Measurements from ENCODE around the gene GALNT9.
A peak's percentile ranks its signal among the peaks of the same experiment; 100 is the strongest.

GALNT9 gene

GRCh38 chr12:132344181-132344580, 14.8 kb upstream of the GALNT9 start:
- DNase-seq, result no peak

- DNase-seq, result no peak
Observed at GRCh38 chr12:132343294-132344004, 14.1 kb upstream of the GALNT9 start.

GRCh38 chr12:132342251-132343227, 13.2 kb upstream of the GALNT9 start:
- no peak for DNase-seq

DNA sequence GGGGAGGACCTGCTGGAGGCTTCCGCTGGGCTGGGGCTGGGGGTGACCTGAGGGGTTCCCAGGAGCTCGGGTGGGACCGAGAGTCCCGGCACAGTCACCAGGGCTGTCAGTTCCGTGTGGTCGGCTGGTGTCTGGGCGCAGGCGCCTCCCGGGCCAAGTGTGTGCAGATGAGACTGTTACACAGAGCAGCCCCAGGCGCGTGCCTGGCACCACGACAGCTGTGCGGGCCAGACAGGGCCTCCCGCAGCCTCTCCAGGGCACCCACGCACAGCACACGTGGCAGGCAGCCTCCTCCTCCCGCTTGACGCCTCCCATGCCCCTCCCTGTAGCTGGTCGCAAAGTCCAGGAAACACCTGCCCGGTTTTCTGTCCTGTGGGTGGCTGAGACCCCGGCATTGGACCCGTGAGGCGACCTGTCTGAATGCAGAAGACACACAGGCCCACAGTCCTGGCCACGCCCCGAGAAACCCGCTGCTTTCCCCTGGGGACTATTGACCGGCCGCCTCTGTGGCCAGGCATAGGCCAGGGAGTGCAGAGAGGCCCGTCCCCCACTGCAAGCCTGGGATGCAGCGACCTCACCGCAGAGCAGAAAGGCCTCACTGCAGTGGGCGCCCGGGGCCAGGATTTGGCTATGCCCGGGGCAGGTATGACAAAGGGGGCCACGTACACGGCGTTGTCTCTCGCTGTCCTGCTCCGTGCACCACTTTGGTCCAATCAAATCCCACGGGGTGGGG, 12.1 kb upstream of the GALNT9 start:
- no peak for DNase-seq

DNA sequence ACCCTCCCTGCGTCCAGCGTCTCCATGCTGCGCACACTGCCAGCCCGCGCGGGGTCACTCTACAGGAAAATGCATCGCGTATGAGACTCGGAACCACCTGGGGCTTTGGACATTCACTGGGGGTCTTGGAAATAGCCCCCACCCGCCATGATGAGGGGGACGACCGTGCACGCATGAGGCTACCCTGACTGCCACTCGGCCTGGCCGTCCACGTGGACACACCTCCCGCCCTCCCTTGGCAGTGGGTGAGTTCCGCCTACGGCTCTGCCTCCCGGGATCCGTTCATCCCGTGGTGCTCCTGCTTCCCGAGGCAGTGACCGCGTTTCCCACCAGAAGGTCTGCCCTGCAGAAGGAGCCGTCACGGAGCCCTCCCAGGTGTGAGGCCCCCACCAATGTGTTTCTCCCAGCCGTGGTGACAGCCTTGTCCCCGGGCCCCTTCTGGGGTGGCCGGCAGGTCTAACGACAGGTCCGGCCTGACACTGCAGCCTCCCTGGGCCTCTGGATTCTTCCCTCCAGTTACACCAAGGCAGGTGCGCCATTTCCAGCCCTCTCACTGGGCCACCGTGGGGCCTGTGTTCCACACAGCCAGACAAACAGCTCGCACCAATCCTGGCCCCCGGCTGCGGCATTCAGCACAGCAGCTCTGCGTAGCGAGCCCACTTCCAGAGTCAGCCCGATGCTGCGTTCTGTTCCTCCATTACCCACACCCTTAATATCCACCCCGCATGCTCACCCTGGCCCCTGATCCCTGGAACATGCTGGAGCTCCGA, 11.1 kb upstream of the GALNT9 start:
- DNase-seq, result no peak

DNA sequence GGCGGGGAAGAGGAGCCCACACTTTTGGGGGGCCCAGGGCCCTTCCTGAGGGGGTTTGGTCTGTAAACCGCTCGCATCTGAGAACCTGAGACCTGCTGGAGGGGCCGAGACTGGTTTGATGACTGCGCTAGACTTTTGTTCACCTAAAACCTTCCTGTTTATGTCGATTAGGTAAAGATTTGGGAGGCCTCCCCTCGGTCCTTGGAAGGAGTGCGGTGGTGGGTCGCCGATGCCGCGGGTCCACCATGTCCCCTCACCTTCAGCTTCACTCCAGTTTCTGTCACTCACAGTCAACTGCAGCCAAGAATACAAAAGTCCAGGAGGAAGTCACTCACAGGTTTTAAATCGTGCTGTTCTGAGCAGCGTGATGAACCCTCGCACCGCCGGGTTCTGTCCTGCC, 10.5 kb upstream of the GALNT9 start:
- DNase-seq, result no peak

DNA sequence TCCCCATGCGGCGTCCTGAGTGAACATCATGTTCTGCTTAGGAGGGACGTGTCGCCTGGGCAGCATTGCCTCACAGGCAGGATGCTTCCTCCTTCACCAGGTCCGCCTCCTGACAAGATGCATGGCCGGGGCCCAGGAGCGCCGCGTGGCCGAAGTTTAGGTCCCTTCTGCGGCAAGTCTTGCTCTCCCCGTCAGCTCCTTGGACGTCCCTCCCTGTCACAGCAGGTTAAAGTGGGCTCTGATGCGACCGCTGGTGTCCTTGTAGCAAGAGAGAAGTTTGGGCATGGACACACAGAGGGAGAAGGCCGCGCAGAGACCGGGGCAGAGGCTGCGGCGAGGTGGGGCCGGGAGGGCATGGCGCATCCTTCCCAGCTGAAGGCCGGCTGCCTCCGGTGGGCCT, 9.4 kb upstream of the GALNT9 start:
- no peak for DNase-seq

DNA sequence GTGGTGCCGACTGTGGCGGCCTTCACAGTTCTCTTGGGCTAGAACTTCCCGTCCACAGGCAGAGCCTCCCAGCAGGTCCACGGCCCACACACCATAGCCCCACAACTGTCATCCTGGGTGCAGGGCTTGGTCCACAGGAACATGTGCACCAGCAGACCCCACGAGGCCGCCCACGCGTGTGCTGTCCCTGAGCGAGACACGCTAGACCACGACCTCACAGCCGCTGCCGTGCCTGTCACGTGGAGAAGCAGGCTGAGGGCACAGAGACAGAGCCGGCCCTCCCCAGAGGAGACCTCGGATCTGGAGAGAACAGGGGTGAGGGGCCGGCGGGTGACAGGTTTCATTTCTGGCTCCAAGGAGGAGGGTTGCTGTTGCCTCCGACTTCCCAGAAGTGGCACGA, 8.9 kb upstream of the GALNT9 start:
- DNase-seq, result no peak

DNA sequence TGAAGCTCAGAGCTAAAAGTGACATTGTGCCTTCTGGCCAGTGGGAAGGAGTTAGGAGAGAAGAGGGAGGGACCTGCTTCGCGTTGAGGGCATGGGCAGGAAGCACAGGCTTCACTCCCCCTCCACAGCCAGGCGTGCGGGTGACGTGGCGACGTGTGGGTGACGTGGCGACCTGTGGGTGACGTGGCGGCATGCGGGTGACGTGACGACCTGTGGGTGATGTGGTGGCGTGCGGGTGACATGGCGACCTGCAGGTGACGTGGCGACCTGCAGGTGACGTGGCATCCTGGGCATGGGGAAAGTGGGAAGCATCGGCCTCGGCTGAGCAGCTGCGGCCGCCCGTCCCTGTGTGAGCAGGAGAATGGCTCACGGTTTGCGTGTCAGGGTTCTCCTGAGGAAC, 8.2 kb upstream of the GALNT9 start:
- DNase-seq, result no peak

- no peak for DNase-seq
Observed at GRCh38 chr12:132336451-132337413, 7.3 kb upstream of the GALNT9 start.

GRCh38 chr12:132335179-132335756, 5.9 kb upstream of the GALNT9 start:
- DNase-seq, result no peak

DNA sequence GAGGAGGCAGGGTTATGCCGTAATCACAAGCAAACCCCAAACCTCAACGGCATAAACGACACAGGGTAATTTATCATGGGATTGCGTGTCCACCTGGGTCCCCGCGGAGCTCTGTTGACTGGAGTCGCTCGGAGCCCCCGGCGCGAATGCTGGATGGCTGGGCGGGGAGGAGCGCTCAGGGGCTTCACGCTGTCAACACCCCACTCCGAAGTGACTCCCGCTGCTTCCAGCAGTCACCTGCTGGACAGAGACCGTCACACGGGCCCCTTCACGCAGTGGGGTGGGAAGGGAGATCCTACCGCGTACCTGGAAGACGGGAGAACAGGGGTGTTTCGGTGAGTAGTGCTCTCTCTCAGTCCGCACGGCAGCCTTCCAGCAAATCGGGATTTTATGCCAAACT, 4.4 kb upstream of the GALNT9 start:
- no peak for DNase-seq

- no peak for DNase-seq
Observed at GRCh38 chr12:132333273-132333672, 3.9 kb upstream of the GALNT9 start.

GRCh38 chr12:132330549-132330881, 1.1 kb upstream of the GALNT9 start:
- no peak for DNase-seq

- no peak for DNase-seq
Observed at GRCh38 chr12:132329720-132330548, 545 bp upstream of the GALNT9 start.

- no peak for DNase-seq
Observed at GRCh38 chr12:132328282-132329029, 933 bp downstream of the GALNT9 start.

GRCh38 chr12:132327336-132328171, 1.8 kb downstream of the GALNT9 start:
- DNase-seq, result peak; percentile 62

GRCh38 chr12:132326646-132327045, 2.7 kb downstream of the GALNT9 start:
- no peak for DNase-seq

Measured in stimulated activated CD4-positive, alpha-beta T cell treated with anti-CD3 and anti-CD28 coated beads, Interleukin-12 subunit alpha, Interleukin-12 subunit beta, amount 100 ng/mL, for 4 hours (primary cell).